ENCODE results near the gene SUMO1. TPM values are rescaled to one million over a fixed set of nuclear protein-coding genes. Genes with fewer than 3 reads are reported as not detected.

The SUMO1 gene
- total RNA-seq, 1 donor from 2014 or later, result 111 TPM

GRCh38 chr2:202164411-202164810 is 74.0 kb downstream of the SUMO1 start:
- H3K27me3 Mint-ChIP-seq (ENCODE audit: unreplicated experiment), result peaks cover 2% of the 10 kb centered on the region
- peaks cover 4% of the 10 kb centered on the region for H3K4me1 Mint-ChIP-seq (ENCODE audit: low read depth, unreplicated experiment)
- no peaks in the 10 kb centered on the region for H3K36me3 Mint-ChIP-seq (ENCODE audit: unreplicated experiment)
- no peak for DNase-seq
- no peak overlapping the region for H3K27ac Mint-ChIP-seq (ENCODE audit: unreplicated experiment)
- TF ChIP-seq CTCF (IDR thresholded peaks at IDR 0.05; ENCODE audit: partially characterized antibody, unreplicated experiment), result no peak
- no peak overlapping the region for H3K4me3 Mint-ChIP-seq (ENCODE audit: unreplicated experiment)
- no peaks in the 10 kb centered on the region for H3K9me3 Mint-ChIP-seq (ENCODE audit: unreplicated experiment)

GRCh38 chr2:202161151-202161835 is 77.1 kb downstream of the SUMO1 start:
- H3K4me1 Mint-ChIP-seq (ENCODE audit: low read depth, unreplicated experiment), result peaks cover 4% of the 10 kb centered on the region
- H3K27me3 Mint-ChIP-seq (ENCODE audit: unreplicated experiment), result peaks cover 2% of the 10 kb centered on the region
- TF ChIP-seq CTCF (IDR thresholded peaks at IDR 0.05; ENCODE audit: partially characterized antibody, unreplicated experiment), result no peak
- H3K4me3 Mint-ChIP-seq (ENCODE audit: unreplicated experiment), result no peak overlapping the region
- H3K9me3 Mint-ChIP-seq (ENCODE audit: unreplicated experiment), result no peaks in the 10 kb centered on the region
- H3K36me3 Mint-ChIP-seq (ENCODE audit: unreplicated experiment), result no peaks in the 10 kb centered on the region
- DNase-seq, result no peak
- H3K27ac Mint-ChIP-seq (ENCODE audit: unreplicated experiment), result no peak overlapping the region

- Mint-ChIP-seq H3K27ac (ENCODE audit: unreplicated experiment) (no peak overlapping the region), H3K4me3 (ENCODE audit: unreplicated experiment) (no peak overlapping the region), H3K27me3 (ENCODE audit: unreplicated experiment) (peaks cover 2% of the 10 kb centered on the region), H3K36me3 (ENCODE audit: unreplicated experiment) (no peaks in the 10 kb centered on the region), H3K9me3 (ENCODE audit: unreplicated experiment) (no peaks in the 10 kb centered on the region), H3K4me1 (ENCODE audit: low read depth, unreplicated experiment) (peaks cover 4% of the 10 kb centered on the region)
- no peak for TF ChIP-seq CTCF (IDR thresholded peaks at IDR 0.05; ENCODE audit: partially characterized antibody, unreplicated experiment)
- DNase-seq, result no peak
These were observed 79.6 kb downstream of the SUMO1 start for GRCh38 chr2:202158796-202159195.

- no peak for TF ChIP-seq CTCF (IDR thresholded peaks at IDR 0.05; ENCODE audit: partially characterized antibody, unreplicated experiment)
- no peak for DNase-seq
- Mint-ChIP-seq H3K36me3 (ENCODE audit: unreplicated experiment) (no peaks in the 10 kb centered on the region), H3K27me3 (ENCODE audit: unreplicated experiment) (no peaks in the 10 kb centered on the region), H3K4me3 (ENCODE audit: unreplicated experiment) (no peak overlapping the region), H3K27ac (ENCODE audit: unreplicated experiment) (no peak overlapping the region), H3K4me1 (ENCODE audit: low read depth, unreplicated experiment) (peaks cover 4% of the 10 kb centered on the region), H3K9me3 (ENCODE audit: unreplicated experiment) (no peaks in the 10 kb centered on the region)
These were observed 81.0 kb downstream of the SUMO1 start for GRCh38 chr2:202157211-202157990.

Other genes with a start within 250 kb of the SUMO1 start
- 19.0 TPM for gene FZD7, start 204.7 kb downstream of the SUMO1 start, total RNA-seq (ENCODE audit: unreplicated experiment)
- gene KIAA2012, start 165.3 kb downstream of the SUMO1 start, total RNA-seq (ENCODE audit: unreplicated experiment), result not detected
- gene NOP58, start 27.2 kb upstream of the SUMO1 start, total RNA-seq (ENCODE audit: unreplicated experiment), result 49.6 TPM
- gene BMPR2, start 137.7 kb upstream of the SUMO1 start, total RNA-seq (ENCODE audit: unreplicated experiment), result 95.0 TPM